ENCODE data around the gene SOCS3. TPM values are rescaled to one million over a fixed set of nuclear protein-coding genes. Genes with fewer than 3 reads are reported as not detected.

The SOCS3 gene
- total RNA-seq, 1 donor from 2014 or later: 13.6 TPM

- Mint-ChIP-seq H3K36me3 (ENCODE audit: low read depth) (no peaks in the 10 kb centered on the region), H3K27me3 (ENCODE audit: low read depth) (no peaks in the 10 kb centered on the region), H3K4me3 (ENCODE audit: unreplicated experiment) (peak overlapping the region; percentile 97), H3K27ac (ENCODE audit: unreplicated experiment) (no peak overlapping the region), H3K9me3 (ENCODE audit: low read depth) (no peaks in the 10 kb centered on the region), H3K4me1 (ENCODE audit: low read depth) (peaks cover 60% of the 10 kb centered on the region)
- DNase-seq (ENCODE audit: low spot score): no peak
- no peak for TF ChIP-seq CTCF (IDR thresholded peaks at IDR 0.05)
Measured at GRCh38 chr17:78377858-78378224, 18.0 kb upstream of the SOCS3 start.

- TF ChIP-seq CTCF (IDR thresholded peaks at IDR 0.05): no peak
- Mint-ChIP-seq H3K27me3 (ENCODE audit: low read depth) (no peaks in the 10 kb centered on the region), H3K36me3 (ENCODE audit: low read depth) (no peaks in the 10 kb centered on the region), H3K4me1 (ENCODE audit: low read depth) (peaks cover 52% of the 10 kb centered on the region), H3K4me3 (ENCODE audit: unreplicated experiment) (no peak overlapping the region), H3K9me3 (ENCODE audit: low read depth) (no peaks in the 10 kb centered on the region), H3K27ac (ENCODE audit: unreplicated experiment) (peak overlapping the region; percentile 89)
- DNase-seq (ENCODE audit: low spot score): no peak
Measured at GRCh38 chr17:78376161-78376560, 16.3 kb upstream of the SOCS3 start.

DNA sequence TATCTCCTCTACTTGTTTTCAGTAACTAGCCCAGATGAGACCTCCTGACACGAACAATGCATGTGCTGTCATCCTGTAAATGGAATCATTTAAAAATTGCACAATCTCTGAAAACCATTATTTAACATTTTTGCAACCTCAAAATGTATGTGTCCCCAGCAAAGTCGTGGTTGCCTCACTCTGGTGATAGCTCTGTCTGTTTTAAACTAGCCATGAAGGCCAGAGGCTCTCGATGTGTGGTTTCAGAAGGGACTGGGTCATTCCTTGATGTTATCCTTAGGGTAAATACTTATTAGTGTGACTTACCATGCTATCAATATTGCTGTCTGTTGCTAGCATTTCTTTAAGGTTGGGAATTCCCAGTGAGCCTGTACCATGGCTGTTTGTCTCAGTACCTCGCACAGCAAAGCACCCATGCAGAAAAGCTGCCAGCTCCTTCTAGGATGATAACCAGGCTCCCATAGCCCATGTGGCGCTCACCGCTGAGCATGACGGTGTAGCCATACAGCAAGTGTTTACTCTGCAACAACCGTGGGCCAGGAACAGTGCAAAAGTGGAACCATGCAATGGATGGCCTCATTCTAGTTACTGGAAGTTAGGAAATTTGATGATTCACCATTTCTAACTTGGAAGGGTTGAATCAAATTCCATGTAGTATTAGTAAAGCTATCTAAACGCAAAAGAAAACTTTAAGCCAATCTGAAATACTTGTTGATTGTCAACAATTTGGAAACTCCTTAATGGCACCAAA, 15.7 kb upstream of the SOCS3 start:
- TF ChIP-seq CTCF (IDR thresholded peaks at IDR 0.05): no peak
- Mint-ChIP-seq H3K9me3 (ENCODE audit: low read depth) (no peaks in the 10 kb centered on the region), H3K36me3 (ENCODE audit: low read depth) (no peaks in the 10 kb centered on the region), H3K27me3 (ENCODE audit: low read depth) (no peaks in the 10 kb centered on the region), H3K4me1 (ENCODE audit: low read depth) (peaks cover 50% of the 10 kb centered on the region), H3K4me3 (ENCODE audit: unreplicated experiment) (no peak overlapping the region), H3K27ac (ENCODE audit: unreplicated experiment) (peak overlapping the region; percentile 89)
- no peak for DNase-seq (ENCODE audit: low spot score)

- Mint-ChIP-seq H3K4me3 (ENCODE audit: unreplicated experiment) (no peak overlapping the region), H3K27ac (ENCODE audit: unreplicated experiment) (peak overlapping the region; percentile 89), H3K9me3 (ENCODE audit: low read depth) (no peaks in the 10 kb centered on the region), H3K36me3 (ENCODE audit: low read depth) (no peaks in the 10 kb centered on the region), H3K27me3 (ENCODE audit: low read depth) (no peaks in the 10 kb centered on the region), H3K4me1 (ENCODE audit: low read depth) (peaks cover 43% of the 10 kb centered on the region)
- no peak for DNase-seq (ENCODE audit: low spot score)
- TF ChIP-seq CTCF (IDR thresholded peaks at IDR 0.05): no peak
Measured at GRCh38 chr17:78374631-78375274, 14.9 kb upstream of the SOCS3 start.

- Mint-ChIP-seq H3K27ac (ENCODE audit: unreplicated experiment) (peak overlapping the region; percentile 89), H3K4me1 (ENCODE audit: low read depth) (peaks cover 40% of the 10 kb centered on the region), H3K27me3 (ENCODE audit: low read depth) (no peaks in the 10 kb centered on the region), H3K4me3 (ENCODE audit: unreplicated experiment) (no peak overlapping the region), H3K36me3 (ENCODE audit: low read depth) (no peaks in the 10 kb centered on the region), H3K9me3 (ENCODE audit: low read depth) (no peaks in the 10 kb centered on the region)
- TF ChIP-seq CTCF (IDR thresholded peaks at IDR 0.05): no peak
- DNase-seq (ENCODE audit: low spot score): no peak
Measured at GRCh38 chr17:78374189-78374588, 14.3 kb upstream of the SOCS3 start.

All from chondrocyte (in vitro differentiated cells).